Measurements from ENCODE around the gene UPF3A.
"Not testable (repeated sequence)": the region's sequence is repeated elsewhere in the genome, so short reads cannot be mapped to it uniquely, and the experiment has no call there.

Gene UPF3A

DNA sequence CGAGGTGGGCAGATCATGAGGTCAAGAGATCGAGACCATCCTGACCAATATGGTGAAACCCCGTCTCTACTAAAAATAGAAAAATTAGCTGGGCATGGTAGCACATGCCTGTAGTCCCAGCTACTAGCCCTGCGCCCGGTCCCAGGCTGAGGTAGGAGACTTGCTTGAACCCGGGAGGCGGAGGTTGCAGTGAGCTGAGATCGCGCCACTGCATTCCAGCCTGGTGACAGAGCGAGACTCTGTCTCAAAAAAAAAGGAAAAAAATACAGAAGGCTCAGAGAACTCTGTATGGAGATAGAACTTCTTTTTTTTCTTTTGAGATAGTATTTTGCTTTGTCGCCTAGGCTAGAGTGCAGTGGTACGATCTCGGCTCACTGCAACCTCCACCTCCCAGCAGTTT is 17.1 kb upstream of the UPF3A start:
- not testable (repeated sequence) for DNase-seq (ENCODE audit: low spot score)

DNA sequence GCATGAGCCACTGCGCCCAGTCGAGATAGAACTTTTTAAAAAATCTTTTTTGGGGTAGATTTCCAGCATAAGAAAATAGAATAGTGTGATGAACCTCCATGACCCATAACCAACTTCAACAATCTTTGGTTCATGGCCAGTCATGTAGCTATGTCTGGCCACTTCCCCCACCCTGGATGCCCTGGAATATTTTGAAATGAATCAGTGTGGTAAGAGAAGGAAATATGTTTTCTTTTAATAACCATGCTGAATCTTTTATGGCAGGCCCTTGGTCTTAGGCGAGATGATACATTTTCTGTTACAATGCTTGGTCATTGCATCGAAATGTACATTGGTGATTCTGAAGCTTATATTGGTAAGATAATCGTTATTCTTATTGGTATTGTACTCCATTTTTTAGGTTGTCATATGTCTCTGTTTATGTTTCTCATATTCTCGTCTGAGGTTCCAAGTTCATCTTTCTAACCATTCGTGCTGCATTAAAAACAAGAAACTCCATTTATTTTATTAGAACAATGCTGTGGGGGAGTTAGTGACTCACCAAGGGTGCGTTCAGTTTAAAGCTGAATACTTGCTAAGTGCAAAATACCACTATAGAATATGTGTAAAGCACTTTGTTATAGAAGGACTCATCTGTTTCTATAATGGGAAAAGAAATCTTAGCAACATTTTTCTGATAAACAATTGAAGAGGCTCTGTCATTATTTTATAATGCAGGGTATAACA is 16.4 kb upstream of the UPF3A start:
- DNase-seq (ENCODE audit: low spot score): no peak

DNA sequence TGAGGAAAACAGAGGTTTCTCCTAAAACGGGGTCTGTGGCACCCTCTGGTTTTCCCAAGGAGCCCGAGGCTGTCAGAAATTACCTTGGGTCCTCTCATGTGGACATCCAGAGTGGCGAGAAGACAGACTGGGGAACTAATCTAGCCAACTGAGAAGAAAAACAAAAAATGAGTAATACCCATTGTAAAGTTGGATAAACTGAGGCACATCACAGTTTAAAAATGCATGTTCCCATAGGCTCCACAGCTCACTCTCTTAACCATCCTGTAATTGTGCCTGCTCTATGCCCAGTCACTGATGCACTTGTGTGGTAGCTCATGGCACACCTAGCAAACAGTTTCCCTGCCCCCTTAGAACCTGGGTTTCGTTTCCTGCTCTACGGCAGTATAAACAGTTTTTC is 15.2 kb upstream of the UPF3A start:
- DNase-seq (ENCODE audit: low spot score): no peak

DNA sequence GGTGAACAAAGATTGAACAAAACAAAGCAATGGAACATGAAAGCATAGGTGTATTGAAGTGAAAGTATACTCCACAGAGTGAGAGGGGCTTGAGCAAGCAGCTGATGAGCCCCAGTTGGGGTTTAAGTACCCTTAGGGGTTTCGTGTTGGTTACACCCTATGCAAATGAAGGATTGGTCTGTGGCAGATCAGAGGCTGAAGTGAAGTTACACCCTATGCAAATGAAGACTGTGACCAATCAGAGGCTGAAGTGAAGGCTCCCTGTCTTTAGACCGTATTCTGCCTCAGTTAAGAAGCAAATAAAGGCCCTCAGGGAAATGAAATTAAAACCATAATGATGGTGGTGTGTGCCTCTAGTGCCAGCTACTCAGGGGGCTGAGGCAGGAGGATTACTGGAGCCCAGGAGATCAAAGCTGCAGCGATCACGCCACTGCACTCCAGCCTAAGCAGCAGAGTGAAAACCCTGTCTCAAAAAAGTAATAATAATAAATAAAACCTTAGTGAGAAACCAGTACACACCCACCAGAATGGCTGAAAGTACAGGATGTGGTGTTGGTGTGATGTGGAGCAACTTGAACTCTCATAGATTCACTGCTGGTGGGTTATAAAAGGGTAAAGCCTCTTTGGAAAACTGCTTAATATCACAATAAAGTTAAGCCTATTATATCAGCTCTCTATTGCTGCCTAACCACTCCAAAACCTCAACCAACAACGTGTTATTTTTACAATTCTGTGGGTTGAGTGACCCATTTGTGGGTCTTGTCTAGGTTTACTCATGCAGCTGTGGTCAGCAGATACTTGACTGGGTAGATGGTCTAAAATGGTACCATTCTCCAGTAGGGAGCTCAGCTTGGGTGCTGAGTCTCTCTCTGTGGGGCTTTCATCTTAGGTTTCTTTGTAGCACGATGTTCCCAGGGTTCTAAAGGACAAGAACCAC is 12.8 kb upstream of the UPF3A start:
- no peak for DNase-seq (ENCODE audit: low spot score)

DNA sequence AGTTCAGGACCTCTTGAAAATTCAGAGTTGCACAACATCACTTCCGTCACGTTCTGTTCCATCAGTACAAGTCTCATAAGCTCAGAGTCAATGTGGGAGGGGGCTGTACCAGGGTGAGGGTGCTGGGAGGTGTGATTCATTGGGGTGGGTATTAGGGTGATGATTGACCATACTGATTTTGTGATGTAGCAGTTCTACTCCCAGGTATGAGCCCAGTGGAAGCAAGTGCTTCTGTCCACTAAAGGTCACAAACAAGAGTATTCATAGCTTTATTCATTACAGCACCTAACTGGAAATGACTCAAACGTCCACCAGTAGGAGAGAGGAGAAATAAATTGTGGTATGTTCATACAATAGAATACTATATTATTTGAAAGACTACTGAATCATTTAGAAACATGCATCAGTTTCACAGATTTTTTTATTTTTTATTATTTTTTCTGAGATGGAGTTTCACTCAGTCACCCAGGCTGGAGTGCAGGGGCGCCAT is 12.1 kb upstream of the UPF3A start:
- no peak for DNase-seq (ENCODE audit: low spot score)

DNA sequence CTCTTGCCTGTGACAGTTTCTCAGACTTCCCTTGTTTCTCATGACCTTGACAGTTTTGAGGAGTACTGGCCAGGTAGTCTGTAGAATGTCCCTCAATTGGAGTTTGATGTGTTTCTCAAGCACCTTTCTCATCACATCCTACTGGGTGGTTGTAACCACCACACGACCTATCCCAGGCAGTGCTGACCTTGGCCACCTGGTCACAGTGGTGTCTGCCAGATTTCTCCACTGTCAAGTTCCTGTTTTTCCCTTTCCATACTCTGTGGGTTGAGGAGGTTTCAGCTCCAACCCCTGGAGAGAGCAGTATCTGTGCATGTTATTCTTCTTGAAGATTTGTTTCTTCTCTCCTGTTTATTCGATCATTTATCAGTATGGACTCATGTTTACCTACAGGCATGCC is 8.4 kb upstream of the UPF3A start:
- DNase-seq (ENCODE audit: low spot score): no peak

DNA sequence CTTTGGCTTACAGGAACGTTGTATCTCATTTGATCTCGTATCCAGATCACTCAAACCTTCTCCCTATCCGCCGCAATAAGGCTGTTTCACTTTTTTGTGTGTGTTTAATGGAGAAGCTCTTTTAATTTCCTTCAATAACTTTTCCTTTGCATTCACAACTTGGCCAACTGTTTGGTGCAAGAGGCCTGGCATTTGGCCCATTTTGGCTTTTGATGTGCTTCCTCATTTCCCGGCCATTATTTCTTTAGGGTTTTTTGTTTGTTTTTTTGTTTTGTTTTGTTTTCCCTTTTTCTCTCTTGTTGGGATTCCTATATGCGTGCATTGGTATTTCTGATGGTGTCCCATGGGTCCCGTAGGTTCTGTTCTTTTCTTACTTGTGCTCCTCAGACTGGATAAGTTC is 6.1 kb upstream of the UPF3A start:
- DNase-seq (ENCODE audit: low spot score): no peak

DNA sequence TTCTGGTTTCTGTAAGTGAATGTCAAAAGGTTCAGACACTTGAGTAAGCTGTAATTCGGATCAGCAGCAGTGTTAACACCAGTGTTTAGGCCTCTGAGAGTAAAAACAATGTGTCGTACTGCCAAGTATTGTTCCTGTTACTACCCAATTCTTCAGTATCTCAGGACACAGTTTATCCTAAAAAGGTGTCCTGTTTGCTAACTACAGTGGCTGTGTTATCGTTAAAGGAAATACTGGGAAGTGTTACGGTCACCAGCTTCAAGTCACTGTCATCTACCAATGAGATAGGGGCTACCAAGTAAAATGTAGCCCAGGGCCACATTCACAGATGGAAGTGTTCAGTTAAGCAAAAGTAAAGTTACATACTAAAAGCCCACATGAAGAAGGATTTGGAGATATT is 2.3 kb upstream of the UPF3A start:
- no peak for DNase-seq (ENCODE audit: low spot score)

DNA sequence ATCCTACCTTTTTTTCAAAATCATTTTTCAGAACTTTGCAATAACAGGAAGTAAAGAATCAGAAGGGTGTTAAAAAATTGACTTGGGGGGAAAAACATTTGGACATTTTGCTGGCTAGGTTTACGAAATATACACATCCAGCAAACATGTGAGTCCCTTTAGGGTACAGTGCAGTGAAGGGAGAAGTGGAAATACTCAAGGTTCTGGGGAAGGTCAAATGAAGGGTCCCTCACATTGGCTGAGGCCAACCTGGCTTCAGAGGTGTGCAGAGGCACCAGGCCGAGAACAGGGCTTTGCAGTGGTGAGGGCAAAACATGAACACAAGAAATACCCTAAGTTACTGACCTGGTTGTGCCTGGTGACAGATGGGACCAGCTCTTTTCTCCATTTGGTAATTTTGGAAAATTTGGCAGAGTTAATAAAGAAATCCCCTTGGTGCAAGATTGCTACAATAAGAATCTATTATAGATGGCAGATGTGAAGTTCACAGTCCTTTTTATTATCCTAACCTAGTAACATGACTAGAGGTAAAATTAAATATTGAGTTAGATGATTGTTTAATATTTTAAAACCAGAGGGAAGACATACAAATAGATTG is 1.5 kb upstream of the UPF3A start:
- no peak for DNase-seq (ENCODE audit: low spot score)

DNA sequence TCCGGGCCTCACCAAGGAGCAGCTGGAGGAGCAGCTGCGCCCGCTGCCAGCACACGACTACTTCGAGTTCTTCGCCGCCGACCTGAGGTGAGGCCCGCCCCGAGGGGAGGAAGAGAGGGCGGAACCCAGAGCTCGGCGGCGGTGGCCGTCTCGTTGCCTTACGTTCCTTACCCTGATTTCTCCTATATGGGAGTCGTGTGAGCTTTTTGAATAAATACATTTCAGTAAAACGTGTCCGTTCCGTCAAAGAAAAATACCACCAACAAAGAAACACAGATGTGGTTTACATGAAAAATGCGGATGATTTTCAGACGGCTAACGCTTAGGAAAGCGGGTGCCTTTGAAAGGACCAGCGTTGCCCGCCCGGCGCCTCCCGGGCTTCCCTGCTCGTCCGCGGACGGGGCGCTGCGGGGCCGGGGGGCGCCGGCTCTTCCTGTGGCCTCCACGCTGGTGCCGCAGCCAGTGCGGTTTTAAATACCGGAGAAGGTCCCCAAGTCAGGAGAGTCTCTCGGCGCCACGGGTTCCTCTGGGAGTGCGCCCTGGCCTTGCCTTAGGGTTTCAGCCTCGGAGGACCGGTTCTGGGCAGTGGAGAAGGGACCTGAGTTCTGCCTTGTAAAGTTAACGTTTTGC is 755 bp downstream of the UPF3A start:
- DNase-seq (ENCODE audit: low spot score): peak; percentile 79

DNA sequence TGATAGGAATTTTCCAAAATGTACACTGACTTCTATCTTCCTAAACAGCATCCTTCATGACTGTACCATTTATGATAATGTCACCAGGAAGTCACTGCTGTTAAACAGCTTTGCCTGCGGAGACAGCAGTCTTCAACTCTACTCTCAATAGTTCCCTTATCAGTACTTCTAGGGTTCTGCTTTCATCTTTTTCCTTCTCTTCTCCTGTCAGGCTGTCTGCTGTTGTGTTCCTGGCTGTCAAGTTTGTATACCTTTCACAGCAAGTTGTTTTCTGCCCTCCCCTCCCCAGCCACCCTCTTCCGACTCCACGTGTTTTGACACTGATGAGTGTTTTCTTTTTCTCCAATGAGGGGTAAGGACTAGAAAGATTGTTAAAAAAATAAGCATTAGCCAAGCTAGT is 2.2 kb downstream of the UPF3A start:
- DNase-seq (ENCODE audit: low spot score): no peak

DNA sequence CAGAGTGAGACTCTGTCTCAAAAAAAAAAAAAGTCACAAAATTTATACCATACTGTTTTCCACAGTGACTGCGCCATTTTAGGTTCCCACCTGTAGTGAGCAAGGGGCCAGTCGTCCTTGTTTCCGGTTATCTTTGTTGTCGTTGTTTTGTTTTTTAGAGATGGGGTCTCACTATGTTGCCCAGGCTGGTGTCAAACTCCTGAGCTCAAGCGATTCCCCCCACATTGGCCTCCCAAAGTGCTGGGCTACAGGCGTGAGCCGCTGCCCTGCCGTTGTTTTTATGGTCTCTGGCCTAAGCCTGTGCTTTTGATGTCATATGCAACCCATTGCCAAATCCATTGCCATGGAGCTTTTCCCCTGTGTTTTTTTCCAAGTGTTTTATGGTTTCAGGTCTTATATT is 3.3 kb downstream of the UPF3A start:
- DNase-seq (ENCODE audit: low spot score): no peak

DNA sequence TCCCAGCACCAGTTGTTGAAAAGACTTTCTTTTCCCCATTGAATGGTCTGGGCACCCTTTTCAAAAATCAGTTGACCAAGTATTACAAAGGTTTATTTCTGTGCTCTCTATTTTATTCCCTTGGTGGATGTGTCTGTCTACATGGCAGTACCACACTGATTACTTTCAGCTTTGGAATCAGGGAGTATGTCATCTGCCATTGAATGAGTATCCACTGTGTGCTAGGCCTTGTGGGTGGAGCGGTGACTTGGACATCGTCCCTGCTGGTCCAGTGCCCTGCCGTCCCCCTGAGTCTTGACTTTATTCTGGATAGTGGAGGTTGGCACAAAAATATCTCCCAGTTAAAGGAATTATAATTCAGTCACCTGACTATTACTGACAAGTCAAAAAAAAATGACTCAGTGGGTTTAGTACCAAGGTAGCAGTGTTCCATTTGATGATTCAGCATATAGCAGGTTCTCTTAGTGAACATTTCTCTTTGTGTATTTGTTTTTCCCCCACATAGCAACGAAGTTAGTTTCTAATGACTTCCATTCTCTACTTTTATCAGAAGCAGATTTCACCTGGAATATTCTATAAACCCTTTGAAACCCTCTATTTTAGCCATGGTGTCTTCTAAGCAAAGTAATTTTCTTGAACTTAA is 3.9 kb downstream of the UPF3A start:
- no peak for DNase-seq (ENCODE audit: low spot score)

DNA sequence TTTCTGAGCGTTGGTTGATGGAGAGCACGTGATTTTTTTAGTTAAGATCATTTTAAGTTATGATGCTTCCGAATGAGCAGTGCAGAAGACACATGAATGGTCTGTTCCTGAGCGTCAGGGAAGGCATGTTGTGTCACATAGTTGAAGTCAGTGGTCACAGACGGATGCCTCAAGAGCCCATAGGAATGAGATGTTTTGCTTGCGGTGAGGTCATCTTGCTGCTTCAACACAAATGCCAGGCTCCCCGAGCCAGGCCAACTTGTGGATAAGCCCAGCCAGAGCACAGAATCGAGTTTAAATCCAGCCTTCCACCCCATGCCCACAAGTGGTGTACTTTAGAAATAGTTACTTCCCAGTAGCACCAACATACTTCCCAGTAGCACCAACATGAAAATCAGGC is 5.4 kb downstream of the UPF3A start:
- DNase-seq (ENCODE audit: low spot score): no peak

DNA sequence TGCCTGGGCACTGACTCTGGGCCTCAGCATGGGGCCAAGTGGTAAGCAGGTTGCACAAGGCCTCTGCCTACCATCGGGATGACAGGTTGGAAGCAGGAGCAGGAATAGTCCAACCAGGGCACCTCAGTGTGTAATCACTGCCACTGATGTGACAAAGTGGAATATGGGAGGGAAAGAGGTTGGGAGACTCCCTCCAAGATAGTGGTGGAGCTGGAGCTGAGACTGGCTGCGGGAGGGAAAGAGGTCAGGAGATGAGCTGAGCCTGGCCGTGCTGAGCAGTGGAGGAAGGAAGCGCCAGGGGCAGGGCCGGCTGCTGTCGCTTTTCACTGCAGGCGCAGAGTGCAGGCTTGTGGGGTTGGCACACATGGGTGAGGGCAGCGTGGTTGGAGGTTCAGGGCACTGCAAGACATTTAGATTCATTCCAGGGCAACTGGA is 6.8 kb downstream of the UPF3A start:
- DNase-seq (ENCODE audit: low spot score): no peak

DNA sequence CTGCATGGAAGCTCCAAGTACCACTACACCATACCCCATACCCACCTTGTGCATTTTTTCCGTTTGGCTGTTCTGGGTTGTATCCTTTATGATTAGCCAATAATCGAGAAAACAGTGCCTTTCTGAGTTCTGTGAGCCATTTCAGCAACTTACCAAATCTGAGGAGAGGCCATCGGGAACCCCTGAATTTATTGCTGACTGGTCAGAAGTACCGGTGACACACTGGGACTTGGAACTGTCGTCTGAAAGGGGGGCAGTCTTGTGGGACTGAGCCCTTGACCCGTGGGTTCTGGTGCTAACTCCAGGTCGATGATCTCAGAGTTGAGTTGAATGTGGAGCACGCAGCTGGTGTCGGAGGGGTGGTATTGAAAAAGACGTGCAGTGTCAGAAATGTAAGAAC is 15.0 kb downstream of the UPF3A start:
- no peak for DNase-seq (ENCODE audit: low spot score)

DNA sequence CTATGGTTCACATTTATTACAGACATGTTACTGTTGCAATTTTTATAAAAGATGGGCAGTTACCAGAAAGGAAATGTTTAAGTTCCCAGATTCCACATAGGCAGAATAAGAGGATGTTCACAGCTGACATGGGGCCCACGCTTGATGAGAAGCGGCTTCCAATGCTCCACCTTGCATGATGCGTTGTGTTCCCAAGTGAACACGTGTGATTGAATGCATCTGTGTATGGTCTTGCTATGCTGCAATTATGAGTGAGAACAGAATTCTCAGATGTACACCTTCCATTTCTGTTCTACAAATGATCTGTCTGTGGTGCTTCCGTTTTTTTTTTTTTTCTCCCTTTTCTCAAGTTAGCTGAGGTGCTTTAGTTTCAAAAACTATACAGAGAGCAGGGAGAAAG is 15.5 kb downstream of the UPF3A start:
- no peak for DNase-seq (ENCODE audit: low spot score)

DNA sequence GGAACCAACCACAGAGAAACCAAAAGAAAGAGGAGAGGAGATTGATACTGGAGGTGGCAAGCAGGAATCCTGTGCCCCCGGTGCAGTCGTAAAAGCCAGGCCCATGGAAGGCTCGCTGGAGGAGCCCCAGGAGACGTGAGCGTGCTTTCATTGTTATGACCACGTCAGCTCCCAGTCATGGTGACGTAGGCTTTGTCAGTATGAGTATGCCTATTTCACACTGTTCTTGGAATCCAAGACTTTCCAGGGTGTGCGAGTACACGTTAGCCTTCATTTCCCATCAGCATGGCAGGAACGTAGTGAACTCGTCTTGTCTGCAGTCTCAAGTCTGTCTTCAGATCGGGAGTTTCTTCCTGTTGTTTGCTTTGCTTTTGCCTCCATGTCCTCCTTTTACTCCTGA is 17.5 kb downstream of the UPF3A start:
- DNase-seq (ENCODE audit: low spot score): no peak

DNA sequence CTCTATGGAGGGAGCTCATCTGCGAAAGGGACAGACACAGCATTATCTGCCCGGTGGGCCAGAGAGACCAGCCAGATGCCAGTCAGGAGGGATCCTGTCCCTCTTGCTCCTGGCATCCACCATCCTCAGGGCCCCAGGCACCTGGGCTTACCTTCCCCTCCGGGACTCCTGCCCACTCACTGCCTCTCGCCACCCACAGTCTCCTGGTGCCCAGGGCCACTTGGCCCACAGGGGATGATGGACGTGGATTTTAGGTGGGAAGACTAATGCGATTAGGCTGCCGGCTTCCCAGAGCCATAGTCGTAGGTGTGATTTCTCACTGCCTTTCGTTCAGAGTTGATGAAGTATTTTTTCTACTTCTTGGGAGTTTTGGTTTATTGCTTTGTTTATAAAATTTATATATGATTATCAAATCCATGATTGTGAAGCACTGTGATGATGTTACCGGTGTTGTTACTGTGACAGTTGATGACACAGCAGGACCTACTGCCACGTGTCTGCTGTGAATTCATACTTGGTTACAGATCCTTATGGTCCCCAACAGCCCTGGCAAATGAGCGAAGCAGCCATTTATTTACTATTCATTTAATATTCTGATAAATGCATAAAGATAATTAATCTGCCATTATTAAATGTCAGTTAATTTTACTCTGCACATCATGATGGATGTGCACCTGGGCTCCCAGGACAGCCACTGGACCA is 18.4 kb downstream of the UPF3A start:
- no peak for DNase-seq (ENCODE audit: low spot score)

DNA sequence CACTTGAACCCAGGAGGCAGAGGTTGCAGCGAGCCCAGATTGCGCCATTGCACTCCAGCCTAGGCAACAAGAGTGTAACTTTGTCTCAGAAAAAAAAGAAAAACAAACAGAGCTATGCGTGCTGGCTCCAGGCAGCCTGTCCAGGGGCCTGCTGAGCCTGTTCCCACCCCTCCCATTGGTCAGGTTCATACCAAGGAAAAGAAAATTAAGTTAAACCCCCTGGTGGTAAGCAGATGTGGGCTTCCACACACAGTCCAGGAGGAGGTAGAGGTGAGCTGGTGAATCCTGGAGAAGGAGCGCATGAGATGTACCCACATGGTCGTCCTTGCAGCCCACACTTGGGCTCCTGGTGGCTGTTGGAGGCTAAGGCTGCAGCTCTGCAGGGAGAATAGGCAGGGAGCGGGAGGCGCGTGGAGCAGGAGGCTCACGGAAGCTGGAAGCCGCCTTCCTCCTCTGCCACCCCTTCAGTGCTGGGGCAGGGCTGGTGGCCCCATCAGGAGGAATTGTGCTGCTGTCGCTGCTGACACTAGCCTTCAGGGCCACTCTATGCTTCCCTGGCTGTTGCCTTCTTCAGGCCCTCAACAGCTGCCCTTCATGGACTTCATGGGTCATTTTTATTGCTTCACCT is 22.4 kb downstream of the UPF3A start:
- no peak for DNase-seq (ENCODE audit: low spot score)
